GM10266 (cell line): Measurements from ENCODE around the gene UGT3A2.

Experiments
- DNase-seq: peaks from one replicate; pipeline ENCODE4 v3.0.0; 2012; ENCODE audit errors: extremely low spot score
- TF ChIP-seq, protein P1 (sequence below): IDR thresholded peaks from 2 replicates; pipeline ENCODE4 v1.5.1; 2012; ENCODE audit warnings: mild to moderate bottlenecking, low read depth; ENCODE audit not compliant: control insufficient read depth, insufficient read depth; ENCODE audit errors: missing control alignments

UGT3A2 gene

GRCh38 chr5:36009698-36010097 is 57.0 kb downstream of the UGT3A2 start:
- no peak for DNase-seq
- TF ChIP-seq, protein P1, sequence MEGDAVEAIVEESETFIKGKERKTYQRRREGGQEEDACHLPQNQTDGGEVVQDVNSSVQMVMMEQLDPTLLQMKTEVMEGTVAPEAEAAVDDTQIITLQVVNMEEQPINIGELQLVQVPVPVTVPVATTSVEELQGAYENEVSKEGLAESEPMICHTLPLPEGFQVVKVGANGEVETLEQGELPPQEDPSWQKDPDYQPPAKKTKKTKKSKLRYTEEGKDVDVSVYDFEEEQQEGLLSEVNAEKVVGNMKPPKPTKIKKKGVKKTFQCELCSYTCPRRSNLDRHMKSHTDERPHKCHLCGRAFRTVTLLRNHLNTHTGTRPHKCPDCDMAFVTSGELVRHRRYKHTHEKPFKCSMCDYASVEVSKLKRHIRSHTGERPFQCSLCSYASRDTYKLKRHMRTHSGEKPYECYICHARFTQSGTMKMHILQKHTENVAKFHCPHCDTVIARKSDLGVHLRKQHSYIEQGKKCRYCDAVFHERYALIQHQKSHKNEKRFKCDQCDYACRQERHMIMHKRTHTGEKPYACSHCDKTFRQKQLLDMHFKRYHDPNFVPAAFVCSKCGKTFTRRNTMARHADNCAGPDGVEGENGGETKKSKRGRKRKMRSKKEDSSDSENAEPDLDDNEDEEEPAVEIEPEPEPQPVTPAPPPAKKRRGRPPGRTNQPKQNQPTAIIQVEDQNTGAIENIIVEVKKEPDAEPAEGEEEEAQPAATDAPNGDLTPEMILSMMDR, result no peak

DNA sequence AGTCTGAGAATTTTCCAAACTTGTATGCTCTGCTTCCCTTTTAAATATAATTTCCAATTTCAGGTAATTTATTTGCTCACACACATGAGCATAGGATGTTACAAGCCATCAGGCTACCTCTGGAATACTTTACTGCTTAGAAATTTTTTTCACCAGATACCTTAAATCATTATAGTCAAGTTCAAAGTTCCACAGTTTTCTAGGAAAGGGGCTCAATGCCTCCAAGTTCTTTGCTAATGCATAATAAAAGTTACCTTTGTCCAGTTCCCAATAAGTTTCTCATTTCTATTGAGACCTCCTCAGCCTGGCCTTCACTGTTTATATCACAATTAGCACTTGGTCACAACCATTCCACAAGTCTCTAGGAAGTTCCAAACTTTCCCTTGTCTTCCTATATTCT is 59.3 kb downstream of the UGT3A2 start:
- DNase-seq, result no peak
- TF ChIP-seq, protein P1, result no peak

- DNase-seq, result no peak
- TF ChIP-seq, protein P1, result no peak
Measured at GRCh38 chr5:36006163-36006562, 60.5 kb downstream of the UGT3A2 start.

GRCh38 chr5:36001032-36001431 is 65.7 kb downstream of the UGT3A2 start:
- no peak for DNase-seq
- TF ChIP-seq, protein P1, result no peak

GRCh38 chr5:35999547-35999946 is 67.1 kb downstream of the UGT3A2 start:
- DNase-seq, result no peak
- TF ChIP-seq, protein P1, result no peak

GRCh38 chr5:35996076-35996475 is 70.6 kb downstream of the UGT3A2 start:
- DNase-seq, result no peak
- TF ChIP-seq, protein P1, result no peak

DNA sequence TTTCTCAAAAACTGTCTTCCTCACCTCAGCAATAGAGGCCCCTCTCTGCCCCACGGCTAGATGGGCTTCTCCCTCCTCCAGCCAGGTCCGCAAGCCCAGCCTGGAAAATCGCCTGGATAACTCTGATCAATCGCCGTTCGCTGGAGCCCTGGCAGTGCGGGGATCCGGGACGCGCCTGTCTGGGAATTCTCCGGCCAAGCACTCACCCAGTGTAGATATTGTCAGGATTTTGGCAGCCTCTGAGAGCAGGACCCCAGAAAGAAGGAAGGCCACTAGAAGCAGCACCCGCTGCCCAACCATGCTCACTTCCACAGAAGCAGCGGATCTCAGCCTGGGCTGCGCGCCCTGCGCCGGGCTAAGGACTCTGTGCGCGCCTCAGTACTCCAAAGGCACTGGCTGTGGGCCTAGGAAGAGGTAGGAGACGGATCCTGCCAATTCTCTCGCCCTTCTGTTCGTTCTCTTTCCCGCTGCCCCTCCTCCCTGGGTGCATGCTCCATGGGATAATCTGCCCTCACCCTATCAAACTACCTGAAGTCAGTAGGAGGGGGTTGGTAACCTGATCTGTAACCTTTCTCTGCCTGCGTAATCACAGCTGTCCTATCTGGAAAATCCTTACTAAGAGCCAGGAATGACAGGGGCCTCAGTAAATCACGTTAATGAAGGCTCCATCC is 75.6 kb downstream of the UGT3A2 start, which contains the start of gene UGT3A1:
UGT3A1 (minus strand) TSS at position 450 of the 671 bp plus-strand sequence; CDS start at position 300, 150 bp downstream.
- DNase-seq, result no peak
- TF ChIP-seq, protein P1, result no peak
